Measurements from ENCODE around the gene LHPP. TPM values are rescaled to one million over a fixed set of nuclear protein-coding genes. Genes with fewer than 3 reads are reported as not detected.
"Not testable (repeated sequence)": the region's sequence is repeated elsewhere in the genome, so short reads cannot be mapped to it uniquely, and the experiment has no call there.

Gene LHPP
- total RNA-seq, 1 donor from 2014 or later: 23.2 TPM

DNA sequence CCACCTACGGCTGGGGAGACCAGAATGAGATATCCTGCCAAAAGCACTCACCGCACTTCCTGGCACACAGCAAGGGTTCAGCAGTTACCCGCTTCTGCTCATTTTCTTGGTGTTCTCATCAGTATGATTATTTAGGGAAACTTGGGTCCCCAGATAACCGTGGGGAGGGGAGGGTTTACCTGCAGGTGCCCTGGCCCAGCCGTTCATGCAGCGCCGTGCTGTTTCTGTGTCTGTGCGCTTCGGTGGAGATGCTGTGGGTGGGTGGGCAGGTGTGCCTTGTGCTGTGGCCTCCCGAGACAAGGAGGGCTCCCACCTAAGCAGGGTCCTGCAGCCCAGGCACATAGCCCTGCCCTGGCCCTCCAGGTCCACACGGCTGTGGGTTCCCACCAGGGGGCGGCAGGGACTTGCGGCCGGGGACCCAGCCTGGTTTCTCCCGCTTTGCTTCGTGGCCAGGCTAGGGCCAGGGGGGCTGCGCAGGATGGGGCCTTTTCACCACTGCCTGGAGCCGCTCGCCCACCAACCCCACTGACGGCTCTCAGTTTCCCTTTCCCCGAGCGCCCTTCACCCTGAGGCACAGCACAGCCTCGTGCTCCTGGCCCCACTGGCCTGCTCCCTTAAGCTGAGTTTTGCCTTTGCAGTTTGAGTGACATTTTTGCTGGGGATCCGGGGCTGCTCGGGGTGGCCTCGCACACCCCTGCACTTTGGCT lies 78.5 kb downstream of the LHPP start:
- ATAC-seq: peak; percentile 42

- ATAC-seq: no peak
Observed at GRCh38 chr10:124541076-124541903, 79.7 kb downstream of the LHPP start.

DNA sequence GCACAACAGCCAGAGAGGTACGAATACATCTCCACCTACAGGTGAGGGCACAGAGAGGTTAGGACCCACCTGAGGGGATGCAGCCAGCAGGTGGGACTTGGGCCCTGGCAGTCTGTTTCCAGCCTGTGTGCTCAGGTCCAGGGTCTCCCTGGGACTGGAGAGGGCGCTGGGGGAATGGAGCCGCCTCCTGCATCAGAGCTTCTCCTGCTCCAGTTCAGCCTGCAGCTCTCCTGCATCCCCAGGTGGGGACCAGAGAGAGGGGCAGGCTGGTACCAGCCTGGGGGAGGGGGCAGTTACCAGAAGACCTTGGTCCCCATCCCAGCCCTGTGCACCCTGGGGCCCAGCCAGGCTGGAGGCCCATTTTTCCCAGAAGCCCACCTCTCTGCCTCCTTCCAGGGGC lies 80.7 kb downstream of the LHPP start:
- ATAC-seq: no peak

DNA sequence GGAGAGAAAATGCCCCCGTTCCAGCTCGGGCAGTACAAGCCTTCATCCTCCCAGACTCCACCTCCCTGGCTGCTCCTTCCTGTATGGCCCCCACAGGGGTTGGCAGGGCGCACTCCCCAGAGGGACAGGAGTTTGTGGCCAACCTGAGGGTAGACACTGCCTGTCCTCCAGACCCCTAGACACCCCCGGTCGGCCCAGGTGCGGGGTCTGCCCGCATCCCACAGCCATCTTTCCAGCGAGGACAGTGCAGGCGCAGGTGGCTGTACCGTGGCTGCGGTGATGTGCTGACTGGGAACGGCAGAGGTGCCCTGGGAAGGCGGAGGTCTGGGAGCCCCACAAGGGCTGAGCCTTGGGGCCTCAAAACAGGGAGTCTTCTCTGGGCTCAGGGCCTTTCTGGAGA lies 81.5 kb downstream of the LHPP start:
- no peak for ATAC-seq

GRCh38 chr10:124543971-124544370 lies 82.3 kb downstream of the LHPP start:
- no peak for ATAC-seq

DNA sequence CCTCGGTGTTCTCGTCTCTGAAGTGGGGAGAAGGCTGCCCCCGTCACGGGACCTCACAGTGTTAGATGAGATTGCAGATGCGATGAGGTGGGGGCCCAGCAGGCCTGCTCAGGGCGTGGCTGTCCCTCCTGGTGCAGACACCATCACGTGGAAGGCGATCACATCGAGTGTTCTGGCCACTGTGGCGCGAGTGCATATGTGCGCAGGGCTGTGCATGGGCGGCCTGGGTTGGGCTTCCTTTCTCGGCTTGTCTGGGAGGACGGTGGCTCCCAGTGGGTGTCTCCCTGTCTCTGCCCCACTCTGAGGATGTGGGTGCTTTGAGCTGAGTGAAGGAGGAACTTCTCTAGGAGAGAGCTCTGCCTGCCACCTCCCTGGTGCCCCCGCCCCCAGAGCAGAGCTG lies 83.1 kb downstream of the LHPP start:
- ATAC-seq: no peak

- peak; percentile 36 for ATAC-seq
Observed at GRCh38 chr10:124545351-124546054, 83.9 kb downstream of the LHPP start.

DNA sequence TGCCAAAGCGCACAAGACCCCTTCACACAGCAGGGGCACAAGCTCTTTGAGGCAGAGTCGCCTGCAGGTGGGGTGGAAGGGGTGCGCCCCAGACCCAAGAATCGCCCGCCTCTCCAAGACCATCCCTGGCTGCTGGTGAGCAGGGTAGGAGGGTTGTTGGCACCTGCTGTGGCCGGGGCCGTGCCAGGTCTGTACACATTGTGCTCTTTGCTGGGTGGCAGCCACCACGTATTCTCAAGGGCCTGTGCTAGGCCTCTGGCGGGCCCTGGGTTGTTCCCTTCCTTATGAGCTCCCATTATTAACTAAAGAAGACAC lies 84.4 kb downstream of the LHPP start:
- no peak for ATAC-seq

DNA sequence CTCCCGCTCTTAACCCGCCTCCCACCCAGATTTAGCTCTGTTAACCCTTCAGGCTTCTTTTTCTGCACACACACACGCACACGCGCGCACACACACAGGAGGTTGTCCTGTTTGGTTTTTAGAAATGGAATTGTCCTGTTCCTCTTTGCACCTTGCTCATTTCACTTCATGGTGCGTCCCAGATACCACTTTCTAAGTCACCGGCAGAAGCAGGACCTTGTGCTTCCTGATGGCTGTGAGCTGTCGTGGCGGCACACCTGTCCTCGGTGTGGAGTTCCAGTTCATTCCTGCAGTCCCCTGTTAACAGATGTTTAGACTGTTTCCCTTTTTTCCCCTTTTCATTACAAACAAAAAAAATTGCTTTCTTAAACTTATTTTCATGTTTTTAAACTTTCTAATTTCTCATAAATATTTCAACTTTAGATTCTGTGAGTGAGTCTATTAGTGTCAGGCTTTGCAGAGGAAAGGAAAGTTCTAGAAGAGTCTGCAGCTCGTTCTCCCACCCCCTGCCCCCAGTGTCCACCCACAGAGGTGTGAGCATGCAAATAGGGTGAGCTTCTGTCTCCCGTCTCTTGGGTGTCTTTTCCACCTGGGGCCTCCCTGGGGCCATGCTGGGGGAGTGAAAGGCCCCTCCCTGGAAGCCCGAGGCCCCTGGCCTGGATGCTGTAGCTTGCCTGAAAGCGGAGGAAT lies 85.5 kb downstream of the LHPP start:
- no peak for ATAC-seq

- no peak for ATAC-seq
Observed at GRCh38 chr10:124547647-124548168, 86.1 kb downstream of the LHPP start.

DNA sequence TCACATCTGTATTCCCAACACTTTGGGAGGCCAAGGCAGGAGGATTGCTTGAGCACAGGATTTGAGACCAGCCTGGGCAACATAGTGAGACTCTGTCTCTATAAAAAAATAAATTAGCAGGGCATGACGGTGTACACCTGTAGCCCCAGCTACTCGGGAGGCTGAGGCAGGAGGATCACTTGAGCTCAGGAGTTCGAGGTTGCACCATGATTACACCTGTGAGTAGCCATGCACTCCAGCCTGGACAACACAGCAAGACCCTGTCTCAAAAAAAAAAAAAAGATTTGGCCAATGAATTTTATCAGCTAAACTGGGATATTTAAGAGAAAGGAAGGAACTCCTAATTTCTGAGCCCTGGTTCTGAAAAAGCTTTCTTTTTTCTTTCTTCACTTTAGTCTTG lies 87.5 kb downstream of the LHPP start:
- ATAC-seq: not testable (repeated sequence)

DNA sequence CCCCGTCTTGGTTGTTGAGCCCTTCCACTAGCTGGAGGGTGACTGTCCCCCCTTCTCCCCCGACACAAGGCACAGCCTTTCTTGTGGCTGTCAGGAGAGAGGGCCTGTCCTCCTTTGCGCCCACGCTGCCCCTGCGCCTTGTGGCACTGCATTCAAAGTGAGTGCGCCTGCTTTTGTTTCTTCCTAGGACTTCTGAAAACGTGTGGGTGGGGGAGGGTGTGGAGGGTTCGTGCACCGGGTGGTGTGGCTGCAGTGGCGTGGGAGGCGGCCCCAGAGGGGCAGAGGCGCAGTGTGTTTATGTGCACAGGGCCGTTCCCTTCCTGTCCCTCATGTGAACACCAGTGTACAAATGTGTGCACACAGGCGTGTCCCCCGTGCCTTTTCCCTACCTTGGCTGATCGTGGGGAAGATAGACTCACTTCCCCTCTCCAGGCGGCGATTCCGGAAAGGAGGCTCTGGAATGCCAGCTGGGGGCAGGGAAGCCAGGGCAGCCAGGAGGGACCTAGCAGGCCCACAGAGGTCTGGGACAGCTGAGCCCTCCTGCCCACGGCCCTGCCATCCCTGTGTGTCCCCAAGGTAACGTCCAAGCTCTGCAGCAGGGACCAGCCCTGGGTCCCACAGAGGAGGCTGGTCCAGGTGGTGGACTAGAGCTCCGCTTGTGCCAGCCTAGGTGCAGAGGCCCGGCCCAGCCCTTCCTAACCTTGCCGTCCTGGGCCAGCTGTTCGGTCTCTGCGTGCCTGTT lies 88.8 kb downstream of the LHPP start:
- no peak for ATAC-seq

GRCh38 chr10:124551097-124551496 lies 89.5 kb downstream of the LHPP start:
- ATAC-seq: no peak

GRCh38 chr10:124551755-124552154 lies 90.1 kb downstream of the LHPP start:
- ATAC-seq: no peak

GRCh38 chr10:124552691-124553276 lies 91.2 kb downstream of the LHPP start:
- no peak for ATAC-seq

- no peak for ATAC-seq
Observed at GRCh38 chr10:124554085-124554858, 92.6 kb downstream of the LHPP start.

GRCh38 chr10:124557167-124557566 lies 95.5 kb downstream of the LHPP start:
- ATAC-seq: no peak

GRCh38 chr10:124557648-124558338 lies 96.2 kb downstream of the LHPP start:
- ATAC-seq: no peak

- ATAC-seq: no peak
Observed at GRCh38 chr10:124558339-124559321, 97.0 kb downstream of the LHPP start.
